Measurements from ENCODE around the gene PA2G4. TPM values are rescaled to one million over a fixed set of nuclear protein-coding genes. Genes with fewer than 3 reads are reported as not detected.
A peak's percentile ranks its signal among the peaks of the same experiment; 100 is the strongest.

Gene PA2G4
- total and polyA plus RNA-seq, 10 of the 15 experiments (the other 5 are each of a cell fraction or from before 2014, with no cell fraction given), result 148 to 514 (median 406) TPM

DNA sequence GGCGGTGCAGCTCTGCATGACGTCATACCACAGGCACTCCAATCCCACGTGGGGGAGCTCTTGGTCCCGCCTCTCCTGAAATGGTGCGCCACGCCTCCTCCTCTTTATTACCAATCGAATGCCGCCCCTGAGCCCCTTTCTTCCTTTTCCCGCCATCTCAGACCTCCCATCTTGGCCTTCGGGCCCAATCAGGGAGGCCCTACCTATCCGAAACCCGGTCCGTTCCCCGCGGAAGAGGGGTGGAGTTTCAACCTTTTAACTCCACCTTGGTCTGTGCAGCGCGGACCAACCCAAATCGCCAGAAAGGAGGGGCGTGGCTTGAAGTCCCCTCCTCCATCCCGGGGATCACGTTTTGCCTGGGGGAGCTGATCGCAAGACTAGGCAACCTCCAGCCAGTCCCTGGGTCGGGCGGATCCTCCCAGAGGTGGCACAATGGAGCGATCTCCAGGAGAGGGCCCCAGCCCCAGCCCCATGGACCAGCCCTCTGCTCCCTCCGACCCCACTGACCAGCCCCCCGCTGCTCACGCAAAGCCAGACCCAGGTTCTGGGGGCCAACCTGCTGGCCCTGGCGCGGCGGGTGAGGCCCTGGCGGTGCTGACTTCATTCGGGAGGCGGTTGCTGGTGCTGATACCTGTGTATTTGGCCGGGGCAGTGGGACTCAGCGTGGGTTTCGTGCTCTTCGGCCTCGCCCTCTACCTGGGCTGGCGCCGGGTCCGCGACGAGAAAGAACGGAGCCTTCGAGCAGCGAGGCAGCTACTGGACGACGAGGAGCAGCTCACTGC is 23.7 kb downstream of the PA2G4 start, which contains the start of gene ESYT1 (continued):
- TF ChIP-seq, protein P1, sequence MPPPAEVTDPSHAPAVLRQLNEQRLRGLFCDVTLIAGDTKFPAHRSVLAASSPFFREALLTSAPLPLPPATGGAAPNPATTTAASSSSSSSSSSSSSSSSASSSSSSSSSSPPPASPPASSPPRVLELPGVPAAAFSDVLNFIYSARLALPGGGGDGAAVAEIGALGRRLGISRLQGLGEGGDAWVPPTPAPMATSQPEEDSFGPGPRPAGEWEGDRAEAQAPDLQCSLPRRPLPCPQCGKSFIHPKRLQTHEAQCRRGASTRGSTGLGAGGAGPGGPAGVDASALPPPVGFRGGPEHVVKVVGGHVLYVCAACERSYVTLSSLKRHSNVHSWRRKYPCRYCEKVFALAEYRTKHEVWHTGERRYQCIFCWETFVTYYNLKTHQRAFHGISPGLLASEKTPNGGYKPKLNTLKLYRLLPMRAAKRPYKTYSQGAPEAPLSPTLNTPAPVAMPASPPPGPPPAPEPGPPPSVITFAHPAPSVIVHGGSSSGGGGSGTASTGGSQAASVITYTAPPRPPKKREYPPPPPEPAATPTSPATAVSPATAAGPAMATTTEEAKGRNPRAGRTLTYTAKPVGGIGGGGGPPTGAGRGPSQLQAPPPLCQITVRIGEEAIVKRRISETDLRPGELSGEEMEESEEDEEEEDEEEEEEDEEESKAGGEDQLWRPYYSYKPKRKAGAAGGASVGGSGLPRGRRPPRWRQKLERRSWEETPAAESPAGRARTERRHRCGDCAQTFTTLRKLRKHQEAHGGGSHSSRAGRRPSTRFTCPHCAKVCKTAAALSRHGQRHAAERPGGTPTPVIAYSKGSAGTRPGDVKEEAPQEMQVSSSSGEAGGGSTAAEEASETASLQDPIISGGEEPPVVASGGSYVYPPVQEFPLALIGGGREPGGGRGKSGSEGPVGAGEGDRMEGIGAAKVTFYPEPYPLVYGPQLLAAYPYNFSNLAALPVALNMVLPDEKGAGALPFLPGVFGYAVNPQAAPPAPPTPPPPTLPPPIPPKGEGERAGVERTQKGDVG (CRISPR knock-in tag; IDR thresholded peaks at IDR 0.05), result 0 out of 2 replicates have a peak, but pooled peaks have one; percentile 79
- TF ChIP-seq HDGF (IDR thresholded peaks at IDR 0.05), result peak; percentile 97; the same call in 1 of the 2 replicates
- TF ChIP-seq, protein P2, sequence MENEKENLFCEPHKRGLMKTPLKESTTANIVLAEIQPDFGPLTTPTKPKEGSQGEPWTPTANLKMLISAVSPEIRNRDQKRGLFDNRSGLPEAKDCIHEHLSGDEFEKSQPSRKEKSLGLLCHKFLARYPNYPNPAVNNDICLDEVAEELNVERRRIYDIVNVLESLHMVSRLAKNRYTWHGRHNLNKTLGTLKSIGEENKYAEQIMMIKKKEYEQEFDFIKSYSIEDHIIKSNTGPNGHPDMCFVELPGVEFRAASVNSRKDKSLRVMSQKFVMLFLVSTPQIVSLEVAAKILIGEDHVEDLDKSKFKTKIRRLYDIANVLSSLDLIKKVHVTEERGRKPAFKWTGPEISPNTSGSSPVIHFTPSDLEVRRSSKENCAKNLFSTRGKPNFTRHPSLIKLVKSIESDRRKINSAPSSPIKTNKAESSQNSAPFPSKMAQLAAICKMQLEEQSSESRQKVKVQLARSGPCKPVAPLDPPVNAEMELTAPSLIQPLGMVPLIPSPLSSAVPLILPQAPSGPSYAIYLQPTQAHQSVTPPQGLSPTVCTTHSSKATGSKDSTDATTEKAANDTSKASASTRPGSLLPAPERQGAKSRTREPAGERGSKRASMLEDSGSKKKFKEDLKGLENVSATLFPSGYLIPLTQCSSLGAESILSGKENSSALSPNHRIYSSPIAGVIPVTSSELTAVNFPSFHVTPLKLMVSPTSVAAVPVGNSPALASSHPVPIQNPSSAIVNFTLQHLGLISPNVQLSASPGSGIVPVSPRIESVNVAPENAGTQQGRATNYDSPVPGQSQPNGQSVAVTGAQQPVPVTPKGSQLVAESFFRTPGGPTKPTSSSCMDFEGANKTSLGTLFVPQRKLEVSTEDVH (IDR thresholded peaks at IDR 0.05; ENCODE audit: low read depth, partially characterized antibody), result peak; percentile 99
- TF ChIP-seq ZNF384 (IDR thresholded peaks at IDR 0.05; ENCODE audit: borderline replicate concordance, low read depth, low read length), result no peak
- peak; percentile 77 for TF ChIP-seq RFX5 (IDR thresholded peaks at IDR 0.05; ENCODE audit: low read depth, low read length)
- TF ChIP-seq, protein P3, sequence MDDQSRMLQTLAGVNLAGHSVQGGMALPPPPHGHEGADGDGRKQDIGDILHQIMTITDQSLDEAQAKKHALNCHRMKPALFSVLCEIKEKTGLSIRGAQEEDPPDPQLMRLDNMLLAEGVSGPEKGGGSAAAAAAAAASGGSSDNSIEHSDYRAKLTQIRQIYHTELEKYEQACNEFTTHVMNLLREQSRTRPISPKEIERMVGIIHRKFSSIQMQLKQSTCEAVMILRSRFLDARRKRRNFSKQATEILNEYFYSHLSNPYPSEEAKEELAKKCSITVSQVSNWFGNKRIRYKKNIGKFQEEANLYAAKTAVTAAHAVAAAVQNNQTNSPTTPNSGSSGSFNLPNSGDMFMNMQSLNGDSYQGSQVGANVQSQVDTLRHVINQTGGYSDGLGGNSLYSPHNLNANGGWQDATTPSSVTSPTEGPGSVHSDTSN (IDR thresholded peaks at IDR 0.05; ENCODE audit: insufficient replicate concordance, low read depth, low read length), result no peak
- TF ChIP-seq SP1 (IDR thresholded peaks at IDR 0.05; ENCODE audit: low read depth, low read length), result peak; percentile 81
